Measurements from ENCODE around the gene POU3F3.

- TF ChIP-seq POLR2A (IDR thresholded peaks at IDR 0.05; ENCODE audit: extremely low read depth, insufficient read length) (no peak), CTCF (IDR thresholded peaks at IDR 0.05; ENCODE audit: low read depth, low read length) (no peak), MYC (IDR thresholded peaks at IDR 0.05; ENCODE audit: low read depth, low read length) (no peak), MAX (IDR thresholded peaks at IDR 0.05; ENCODE audit: low read depth, low read length) (no peak)
These were observed 8.4 kb upstream of the POU3F3 start for GRCh38 chr2:104845552-104845931.
